ENCODE measurements around the gene HS2ST1.
"Not testable (repeated sequence)": the region's sequence is repeated elsewhere in the genome, so short reads cannot be mapped to it uniquely, and the experiment has no call there.

The HS2ST1 gene

DNA sequence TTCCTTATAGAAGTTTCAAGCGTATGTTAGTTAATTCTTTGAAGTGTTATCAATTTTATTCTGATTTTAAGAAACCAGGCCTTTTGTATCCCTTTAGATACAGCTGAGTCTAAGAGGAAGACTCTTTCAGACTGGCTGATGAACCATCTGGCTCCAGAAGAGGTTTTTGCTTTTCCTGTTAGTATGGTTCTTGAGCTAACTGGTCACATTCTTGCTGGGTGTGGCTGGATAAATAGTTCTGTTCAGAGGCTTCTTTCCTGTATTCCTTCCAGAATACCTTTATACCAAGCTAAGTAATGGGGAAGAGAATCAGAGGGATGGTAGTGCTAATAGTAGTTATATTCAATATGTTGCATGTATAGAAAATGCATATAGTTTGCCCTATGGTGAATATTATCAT lies 12.4 kb downstream of the HS2ST1 start:
- no peak for DNase-seq

- no peak for DNase-seq
These were observed 14.4 kb downstream of the HS2ST1 start for GRCh38 chr1:86928819-86929218.

- DNase-seq: no peak
These were observed 18.6 kb downstream of the HS2ST1 start for GRCh38 chr1:86933051-86933450.

- peak; percentile 70 for DNase-seq
These were observed 19.3 kb downstream of the HS2ST1 start for GRCh38 chr1:86933562-86934377.

DNA sequence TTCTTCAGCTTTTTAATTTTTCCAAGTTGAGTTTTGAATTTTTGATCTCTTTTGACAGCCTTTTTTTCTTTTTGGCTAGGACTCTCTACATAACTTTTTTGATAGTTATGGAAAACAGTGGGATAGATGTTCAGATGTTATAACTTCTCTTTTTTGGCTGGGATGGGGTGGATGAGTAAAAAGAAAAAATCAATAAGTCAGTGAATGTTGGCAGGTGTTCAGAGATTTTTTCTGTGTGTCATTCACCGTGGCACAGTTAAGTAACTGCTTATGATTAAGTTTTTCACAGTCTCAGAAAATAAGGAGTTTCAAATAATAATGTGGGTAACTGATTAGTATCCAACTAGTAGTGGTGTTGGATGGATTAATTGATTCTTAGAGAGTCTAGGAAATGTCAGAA lies 24.0 kb downstream of the HS2ST1 start:
- DNase-seq: no peak

DNA sequence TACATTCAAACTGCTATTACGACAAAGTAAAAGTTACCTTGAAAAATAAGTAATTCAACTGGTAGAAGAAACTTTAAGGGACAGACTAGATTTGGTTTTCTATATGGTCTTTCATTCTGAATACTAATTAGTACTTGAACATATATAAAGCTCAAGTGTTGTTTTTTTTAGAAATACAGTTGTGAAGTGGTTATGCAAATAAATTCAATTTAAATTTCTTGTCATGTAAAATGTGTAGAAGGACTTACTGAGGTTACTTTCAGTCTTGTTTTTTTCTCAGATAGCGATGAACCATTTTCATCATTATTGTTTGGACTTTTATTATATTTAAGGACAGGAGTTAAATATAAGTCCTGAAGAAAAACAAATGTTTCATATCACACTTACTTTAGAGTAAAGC lies 24.4 kb downstream of the HS2ST1 start:
- no peak for DNase-seq

DNA sequence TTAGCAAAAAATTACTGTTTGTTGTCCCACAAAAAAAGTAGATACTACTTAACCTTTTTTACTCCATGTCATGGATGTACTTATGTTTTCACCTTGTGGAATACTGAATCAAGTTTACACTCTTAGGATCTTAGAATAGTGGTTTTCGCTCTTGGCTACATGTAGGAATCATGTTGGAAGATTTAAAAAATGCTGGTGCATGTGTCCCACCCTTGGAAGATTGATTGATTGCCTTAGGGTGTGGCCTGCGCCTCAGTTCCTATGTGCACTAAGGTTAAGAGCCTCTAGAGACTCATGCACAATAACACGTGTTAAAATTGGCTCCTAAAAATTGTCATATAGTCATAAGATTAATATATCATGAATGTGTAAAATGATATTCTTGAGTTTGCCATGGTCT lies 25.0 kb downstream of the HS2ST1 start:
- no peak for DNase-seq

GRCh38 chr1:86940599-86940998 lies 26.2 kb downstream of the HS2ST1 start:
- DNase-seq: no peak

GRCh38 chr1:86942042-86942441 lies 27.6 kb downstream of the HS2ST1 start:
- DNase-seq: no peak

DNA sequence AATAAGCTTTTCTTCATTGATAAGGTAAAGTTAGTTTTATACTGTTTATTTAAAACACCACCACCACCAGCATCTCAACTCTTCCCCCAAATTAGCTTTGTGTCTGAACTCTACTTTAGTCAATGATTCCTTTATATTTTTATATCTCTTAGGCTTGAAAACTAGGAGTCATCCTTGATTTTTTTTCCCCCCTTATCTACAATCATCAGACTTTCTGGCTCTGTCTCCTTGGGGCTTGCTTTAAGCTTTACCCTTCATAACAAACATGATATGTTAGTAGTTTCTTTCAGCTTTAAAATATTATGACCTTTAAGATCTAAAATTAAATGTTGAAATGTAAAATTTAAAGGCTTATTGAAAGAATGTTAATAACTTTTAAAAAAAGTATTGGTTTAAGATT lies 28.3 kb downstream of the HS2ST1 start:
- peak; percentile 21 for DNase-seq

DNA sequence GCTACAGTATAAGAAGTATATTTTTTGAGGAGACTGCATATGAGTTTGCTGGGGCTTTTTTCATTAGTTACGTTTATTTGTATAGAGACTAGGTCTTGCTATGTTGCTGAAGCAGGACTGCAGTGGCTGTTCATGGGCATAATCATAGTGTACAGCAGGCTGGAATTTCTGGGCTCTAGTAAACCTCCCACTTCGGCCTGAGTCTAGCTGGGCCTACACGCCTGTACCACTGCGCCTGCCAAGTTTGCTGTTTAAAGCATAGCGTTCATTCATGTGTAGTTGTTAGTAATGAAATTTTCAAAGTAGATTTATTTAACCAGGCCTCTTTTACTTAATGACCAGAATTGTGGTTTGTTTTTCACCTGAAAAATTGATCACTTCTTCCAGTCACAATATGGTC lies 33.8 kb downstream of the HS2ST1 start:
- no peak for DNase-seq

GRCh38 chr1:86950712-86951419 lies 36.4 kb downstream of the HS2ST1 start:
- no peak for DNase-seq

- DNase-seq: no peak
These were observed 37.0 kb downstream of the HS2ST1 start for GRCh38 chr1:86951430-86951829.

GRCh38 chr1:86953167-86953566 lies 38.7 kb downstream of the HS2ST1 start:
- no peak for DNase-seq

- no peak for DNase-seq
These were observed 41.2 kb downstream of the HS2ST1 start for GRCh38 chr1:86955678-86956077.

DNA sequence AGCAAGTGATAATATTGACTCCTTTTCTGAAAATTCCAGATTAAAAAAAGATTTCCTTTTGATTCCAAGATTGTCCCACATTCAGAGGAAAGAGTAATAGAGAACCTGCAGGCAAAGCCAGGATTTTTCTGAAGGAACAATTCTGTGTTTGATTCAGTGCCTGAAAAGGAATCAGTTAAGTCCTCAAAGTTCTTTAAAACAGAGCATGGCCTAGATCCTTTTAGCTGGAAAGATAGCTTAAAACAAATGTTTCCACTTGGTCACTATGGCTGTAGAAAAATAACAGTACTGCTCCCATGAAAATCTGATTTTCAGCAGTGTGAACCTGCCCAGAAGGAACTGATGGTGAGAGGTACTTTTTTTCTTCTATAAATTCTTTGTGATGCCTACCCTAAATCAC lies 41.8 kb downstream of the HS2ST1 start:
- DNase-seq: no peak

GRCh38 chr1:86957221-86957620 lies 42.8 kb downstream of the HS2ST1 start:
- DNase-seq: no peak

GRCh38 chr1:86960548-86960947 lies 46.1 kb downstream of the HS2ST1 start:
- DNase-seq: no peak

- DNase-seq: not testable (repeated sequence)
These were observed 49.4 kb downstream of the HS2ST1 start for GRCh38 chr1:86963841-86964240.

DNA sequence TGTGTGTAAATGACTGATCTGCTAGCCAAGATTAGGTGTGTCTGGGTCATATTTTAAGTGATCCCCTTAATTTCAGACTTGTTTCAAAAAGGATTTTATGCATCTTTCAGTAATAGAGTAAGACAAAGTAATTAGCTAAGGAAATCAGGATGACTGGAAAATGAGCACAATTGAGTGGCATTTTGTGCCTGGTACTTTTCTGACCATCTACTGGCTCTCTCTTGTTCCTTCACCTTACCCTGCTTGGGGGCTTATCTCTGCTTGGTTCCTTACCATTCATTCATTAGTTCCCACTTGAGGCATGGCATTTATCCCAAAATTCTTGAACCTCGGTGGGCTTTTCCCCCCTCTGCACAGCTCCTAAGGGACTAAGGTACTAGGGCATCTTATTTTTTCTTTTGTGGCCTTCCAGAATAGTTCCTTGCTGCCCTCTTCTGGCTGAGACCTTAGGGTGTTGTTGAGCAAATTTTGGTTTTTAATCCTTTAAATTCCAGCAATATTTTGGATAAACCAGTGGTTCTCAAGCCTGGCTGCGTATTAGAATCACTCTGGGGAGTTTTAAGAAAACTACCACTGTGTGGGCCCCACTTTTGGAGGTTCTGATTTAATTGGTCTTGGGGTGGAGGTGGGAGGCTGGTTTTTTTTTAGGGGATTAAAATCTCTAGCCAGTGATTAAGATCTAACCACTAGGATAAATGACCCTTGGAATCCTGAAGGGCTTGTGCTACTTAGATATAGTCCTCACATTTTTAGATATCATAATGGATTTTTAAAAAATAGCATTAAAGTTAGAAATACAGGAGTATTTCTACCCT lies 50.8 kb downstream of the HS2ST1 start:
- peak; percentile 65 for DNase-seq

DNA sequence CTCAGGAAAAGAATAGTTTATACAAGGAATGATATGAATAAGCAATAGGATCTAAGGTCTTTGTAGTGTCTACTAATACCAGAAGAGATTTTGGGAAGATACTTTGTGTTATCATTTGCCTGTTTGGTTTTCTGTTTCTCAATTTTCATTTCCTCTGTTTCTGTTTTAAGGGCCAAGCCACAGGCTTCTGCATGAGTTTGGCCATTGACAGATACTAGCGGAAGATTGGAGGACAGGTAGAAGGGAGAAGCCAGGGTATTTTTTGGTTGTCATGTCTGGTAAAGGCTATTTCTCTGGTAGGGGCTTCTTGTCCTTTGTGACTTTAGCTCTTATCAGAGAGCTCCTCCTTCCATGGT lies 51.4 kb downstream of the HS2ST1 start:
- DNase-seq: peak; percentile 17

DNA sequence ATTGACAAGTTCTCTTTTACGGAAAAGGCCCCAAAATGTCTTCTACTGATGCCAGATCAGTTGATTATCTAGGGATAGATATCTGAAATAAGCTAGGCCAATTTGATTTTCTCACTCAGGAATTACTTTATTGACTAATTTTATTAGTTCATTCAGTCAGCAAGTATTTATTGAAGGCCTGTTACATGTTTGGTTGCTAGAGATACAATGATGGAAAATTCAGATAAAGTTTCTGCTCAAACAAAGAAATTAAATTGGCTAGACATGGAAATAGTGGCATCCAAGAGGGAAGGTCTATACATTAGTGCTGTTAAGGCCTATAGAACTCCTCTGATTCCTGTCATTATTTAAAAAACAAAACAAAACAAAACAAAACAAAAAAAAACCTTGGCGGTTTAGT lies 56.5 kb downstream of the HS2ST1 start:
- no peak for DNase-seq

- DNase-seq: no peak
These were observed 57.3 kb downstream of the HS2ST1 start for GRCh38 chr1:86971778-86972177.

GRCh38 chr1:86972262-86972661 lies 57.8 kb downstream of the HS2ST1 start:
- no peak for DNase-seq
